Kidney epithelial cell (primary cell): Measurements from ENCODE around the gene TENT4A. TPM values are rescaled to one million over a fixed set of nuclear protein-coding genes. Genes with fewer than 3 reads are reported as not detected.

ENCODE experiments used
- DNase-seq: peaks from one replicate; pipeline ENCODE4 v3.0.0-alpha.2; 2010; ENCODE audit warnings: low read depth
- H3K27me3 ChIP-seq: 2 replicates; pipeline ENCODE4 v1.6.0; 2011; ENCODE audit warnings: low read length; ENCODE audit not compliant: control insufficient read depth, insufficient read depth
- H3K36me3 ChIP-seq: 2 replicates; pipeline ENCODE4 v1.5.1; 2011; ENCODE audit warnings: low read length; ENCODE audit not compliant: control insufficient read depth, insufficient read depth
- H3K4me3 ChIP-seq: 2 replicates; pipeline ENCODE4 v1.5.1; 2011; ENCODE audit warnings: low read depth, mild to moderate bottlenecking, control low read depth, low read length
- CTCF ChIP-seq: IDR thresholded peaks from 2 replicates; pipeline ENCODE4 v1.5.1; 2011; ENCODE audit warnings: mild to moderate bottlenecking, moderate library complexity, low read length, control low read depth, inconsistent platforms; ENCODE audit not compliant: insufficient read depth, poor library complexity, severe bottlenecking
- total RNA-seq: library from RNA; depleted of rRNA; stranded (reverse); fragments of >200 nt; gene quantifications from 2 replicates; pipeline ENCODE4 v1.2.3, GENCODE V29; 2015

Gene TENT4A
- total RNA-seq, 1 donor from 2014 or later = 12.0 TPM

GRCh38 chr5:6731465-6732237, 18.4 kb downstream of the TENT4A start:
- Histone ChIP-seq H3K27me3 (no peaks in the 10 kb centered on the region), H3K36me3 (no peaks in the 10 kb centered on the region), H3K4me3 (no peak overlapping the region)
- no peak for DNase-seq
- TF ChIP-seq CTCF = no peak

GRCh38 chr5:6732634-6733410, 19.6 kb downstream of the TENT4A start:
- no peak overlapping the region for H3K4me3 ChIP-seq
- no peak for TF ChIP-seq CTCF
- no peaks in the 10 kb centered on the region for H3K27me3 ChIP-seq
- no peak for DNase-seq
- H3K36me3 ChIP-seq = no peaks in the 10 kb centered on the region

GRCh38 chr5:6733411-6734242, 20.4 kb downstream of the TENT4A start:
- Histone ChIP-seq H3K4me3 (no peak overlapping the region), H3K27me3 (no peaks in the 10 kb centered on the region), H3K36me3 (no peaks in the 10 kb centered on the region)
- no peak for DNase-seq
- TF ChIP-seq CTCF = no peak

GRCh38 chr5:6734243-6734700, 21.0 kb downstream of the TENT4A start:
- no peak for DNase-seq
- no peak for TF ChIP-seq CTCF

GRCh38 chr5:6734781-6735180, 21.5 kb downstream of the TENT4A start:
- H3K4me3 ChIP-seq = no peak overlapping the region
- H3K27me3 ChIP-seq = no peaks in the 10 kb centered on the region
- no peak for TF ChIP-seq CTCF
- H3K36me3 ChIP-seq = no peaks in the 10 kb centered on the region
- no peak for DNase-seq

More at GRCh38 chr5:6734243-6734700, 21.0 kb downstream of the TENT4A start:
- no peaks in the 10 kb centered on the region for H3K27me3 ChIP-seq
- no peak overlapping the region for H3K4me3 ChIP-seq
- no peaks in the 10 kb centered on the region for H3K36me3 ChIP-seq
